Measurements from ENCODE around the gene MED10. TPM values are rescaled to one million over a fixed set of nuclear protein-coding genes. Genes with fewer than 3 reads are reported as not detected.

The MED10 gene
- total RNA-seq, 3 donors from 2014 or later = 24.7 to 44.9 (median 27.2) TPM

- Histone ChIP-seq H3K36me3 (ENCODE audit: low read depth) (no peaks in the 10 kb centered on the region), H3K9me3 (no peaks in the 10 kb centered on the region), H3K4me3 (no peak overlapping the region), H3K4me1 (ENCODE audit: low read depth) (no peaks in the 10 kb centered on the region)
- ATAC-seq (no peak), DNase-seq (no peak)
- intact Hi-C loops (cut with DNase I, micrococcal nuclease) = no loop called here
- TF ChIP-seq CTCF (IDR thresholded peaks at IDR 0.05) = no peak
These were observed 32.1 kb upstream of the MED10 start for GRCh38 chr5:6410421-6410820.

- no peak for TF ChIP-seq CTCF (IDR thresholded peaks at IDR 0.05)
These were observed 30.5 kb upstream of the MED10 start for GRCh38 chr5:6408627-6409446.

GRCh38 chr5:6408260-6408596 is 29.9 kb upstream of the MED10 start:
- intact Hi-C loops (cut with DNase I, micrococcal nuclease) = no loop called here

More at GRCh38 chr5:6408627-6409446, 30.5 kb upstream of the MED10 start:
- Histone ChIP-seq H3K4me1 (ENCODE audit: low read depth) (no peaks in the 10 kb centered on the region), H3K9me3 (no peaks in the 10 kb centered on the region), H3K36me3 (ENCODE audit: low read depth) (no peaks in the 10 kb centered on the region), H3K4me3 (no peak overlapping the region)
- ATAC-seq (no peak), DNase-seq (no peak)
- intact Hi-C loops (cut with DNase I, micrococcal nuclease) = no loop called here

GRCh38 chr5:6407558-6408259 is 29.4 kb upstream of the MED10 start:
- no peak for ATAC-seq
- no peak for DNase-seq
- Histone ChIP-seq H3K9me3 (no peaks in the 10 kb centered on the region), H3K4me3 (no peak overlapping the region), H3K36me3 (ENCODE audit: low read depth) (no peaks in the 10 kb centered on the region), H3K4me1 (ENCODE audit: low read depth) (no peaks in the 10 kb centered on the region)
- no peak for TF ChIP-seq CTCF (IDR thresholded peaks at IDR 0.05)
- intact Hi-C loops (cut with DNase I, micrococcal nuclease) = no loop called here

More at GRCh38 chr5:6408260-6408596, 29.9 kb upstream of the MED10 start:
- no peaks in the 10 kb centered on the region for H3K9me3 ChIP-seq
- H3K4me3 ChIP-seq = no peak overlapping the region
- ATAC-seq = no peak
- no peak for TF ChIP-seq CTCF (IDR thresholded peaks at IDR 0.05)
- no peaks in the 10 kb centered on the region for H3K4me1 ChIP-seq (ENCODE audit: low read depth)
- DNase-seq = no peak
- no peaks in the 10 kb centered on the region for H3K36me3 ChIP-seq (ENCODE audit: low read depth)

- DNase-seq = no peak
- intact Hi-C loops (cut with DNase I, micrococcal nuclease) = no loop called here
- ATAC-seq = no peak
These were observed 27.2 kb upstream of the MED10 start for GRCh38 chr5:6405591-6405990.

More at GRCh38 chr5:6405591-6405990, 27.2 kb upstream of the MED10 start:
- no peak for TF ChIP-seq CTCF (IDR thresholded peaks at IDR 0.05)
- Histone ChIP-seq H3K4me1 (ENCODE audit: low read depth) (no peaks in the 10 kb centered on the region), H3K36me3 (ENCODE audit: low read depth) (no peaks in the 10 kb centered on the region), H3K9me3 (no peaks in the 10 kb centered on the region), H3K4me3 (no peak overlapping the region)
